ENCODE results near the gene FCER1G.

The FCER1G gene

GRCh38 chr1:161193561-161194235, 21.4 kb upstream of the FCER1G start:
- H3K4me3 ChIP-seq (ENCODE audit: low read length), result no peak overlapping the region
- no peak for DNase-seq (ENCODE audit: low read depth)
- TF ChIP-seq CTCF (conservative IDR thresholded peaks at IDR 0.05; ENCODE audit: low read length), result no peak

GRCh38 chr1:161195171-161195570, 19.9 kb upstream of the FCER1G start:
- no peak for DNase-seq (ENCODE audit: low read depth)
- H3K4me3 ChIP-seq (ENCODE audit: low read length), result no peak overlapping the region
- no peak for TF ChIP-seq CTCF (conservative IDR thresholded peaks at IDR 0.05; ENCODE audit: low read length)

- DNase-seq (ENCODE audit: low read depth), result no peak
- TF ChIP-seq CTCF (conservative IDR thresholded peaks at IDR 0.05; ENCODE audit: low read length), result no peak
- H3K4me3 ChIP-seq (ENCODE audit: low read length), result no peak overlapping the region; the same call in 1 of the 2 replicates
These were observed 19.0 kb upstream of the FCER1G start for GRCh38 chr1:161196111-161196510.

- peak; percentile 94 for DNase-seq (ENCODE audit: low read depth)
- no peak for TF ChIP-seq CTCF (conservative IDR thresholded peaks at IDR 0.05; ENCODE audit: low read length)
- peak overlapping the region; percentile 70 for H3K4me3 ChIP-seq (ENCODE audit: low read length)
These were observed 18.3 kb upstream of the FCER1G start for GRCh38 chr1:161196521-161197451.

- no peak for DNase-seq (ENCODE audit: low read depth)
- TF ChIP-seq CTCF (conservative IDR thresholded peaks at IDR 0.05; ENCODE audit: low read length), result no peak
- H3K4me3 ChIP-seq (ENCODE audit: low read length), result peak overlapping the region; percentile 70
These were observed 17.4 kb upstream of the FCER1G start for GRCh38 chr1:161197560-161198193.

- DNase-seq (ENCODE audit: low read depth), result peak; percentile 41
- peak overlapping the region; percentile 70 for H3K4me3 ChIP-seq (ENCODE audit: low read length)
- no peak; the same call in 1 of the 2 replicates for TF ChIP-seq CTCF (conservative IDR thresholded peaks at IDR 0.05; ENCODE audit: low read length)
These were observed 16.8 kb upstream of the FCER1G start for GRCh38 chr1:161198194-161198896.
